Central memory CD4-positive, alpha-beta T cell (primary cell): ENCODE measurements around the gene SLC6A19.

ENCODE experiments used
- DNase-seq: peaks from one replicate; pipeline ENCODE4 v3.0.0; 2022

The SLC6A19 gene

GRCh38 chr5:1167361-1167727 lies 34.1 kb upstream of the SLC6A19 start:
- DNase-seq: no peak

- peak; percentile 67 for DNase-seq
Observed at GRCh38 chr5:1167728-1168709, 33.4 kb upstream of the SLC6A19 start.

GRCh38 chr5:1168796-1169195 lies 32.6 kb upstream of the SLC6A19 start:
- DNase-seq: no peak

GRCh38 chr5:1169211-1170115 lies 31.9 kb upstream of the SLC6A19 start:
- no peak for DNase-seq

GRCh38 chr5:1171340-1171941 lies 30.0 kb upstream of the SLC6A19 start:
- no peak for DNase-seq

- DNase-seq: no peak
Observed at GRCh38 chr5:1172007-1172581, 29.3 kb upstream of the SLC6A19 start.

- no peak for DNase-seq
Observed at GRCh38 chr5:1172670-1173404, 28.6 kb upstream of the SLC6A19 start.

- no peak for DNase-seq
Observed at GRCh38 chr5:1173485-1174070, 27.8 kb upstream of the SLC6A19 start.

- DNase-seq: no peak
Observed at GRCh38 chr5:1174122-1174936, 27.1 kb upstream of the SLC6A19 start.

GRCh38 chr5:1175015-1175414 lies 26.4 kb upstream of the SLC6A19 start:
- no peak for DNase-seq

GRCh38 chr5:1175801-1176472 lies 25.5 kb upstream of the SLC6A19 start:
- DNase-seq: no peak

GRCh38 chr5:1176473-1177391 lies 24.7 kb upstream of the SLC6A19 start:
- DNase-seq: no peak

- no peak for DNase-seq
Observed at GRCh38 chr5:1177826-1178528, 23.4 kb upstream of the SLC6A19 start.

- DNase-seq: no peak
Observed at GRCh38 chr5:1178529-1179382, 22.6 kb upstream of the SLC6A19 start.

- DNase-seq: no peak
Observed at GRCh38 chr5:1179383-1179715, 22.0 kb upstream of the SLC6A19 start.

- no peak for DNase-seq
Observed at GRCh38 chr5:1180096-1180495, 21.3 kb upstream of the SLC6A19 start.

GRCh38 chr5:1180841-1181271 lies 20.5 kb upstream of the SLC6A19 start:
- DNase-seq: no peak
